Liver (tissue), 9 donors: ENCODE measurements around the gene IFI16. TPM values are rescaled to one million over a fixed set of nuclear protein-coding genes. Genes with fewer than 3 reads are reported as not detected.

Source experiments
- DNase-seq: peaks from one replicate; pipeline ENCODE4 v3.0.0-alpha.2; 2017; ENCODE audit warnings: low spot score
- H3K27ac ChIP-seq, 2 donors: one replicate each; pipeline ENCODE4 v1.7.0; 2013; ENCODE audit warnings: inconsistent platforms in 2 of 2, low read length in 2 of 2, control low read depth in 1 of 2, low read depth in 1 of 2, mild to moderate bottlenecking in 1 of 2
- H3K27me3 ChIP-seq, 4 donors: one replicate each; pipeline versions ENCODE4 v1.6.1 to v1.7.0; 2013; ENCODE audit warnings: low read length in 3 of 4, inconsistent platforms in 1 of 4, mild to moderate bottlenecking in 1 of 4, moderate library complexity in 1 of 4; ENCODE audit not compliant: control insufficient read depth in 4 of 4, insufficient read depth in 4 of 4
- H3K36me3 ChIP-seq, 4 donors: one replicate each; pipeline versions ENCODE4 v1.6.1 to v1.7.0; 2013; ENCODE audit warnings: low read length in 3 of 4, mild to moderate bottlenecking in 3 of 4, low read depth in 1 of 4, moderate library complexity in 1 of 4; ENCODE audit not compliant: control insufficient read depth in 4 of 4, insufficient read depth in 3 of 4
- H3K4me1 ChIP-seq, 4 donors: one replicate each; pipeline versions ENCODE4 v1.6.1 to v1.7.0; 2013; ENCODE audit warnings: low read length in 3 of 4, mild to moderate bottlenecking in 3 of 4, moderate library complexity in 1 of 4; ENCODE audit not compliant: control insufficient read depth in 4 of 4, insufficient read depth in 4 of 4
- H3K4me3 ChIP-seq, 3 donors: one replicate each; pipeline versions ENCODE4 v1.6.1 to v1.7.0; 2013; ENCODE audit warnings: low read length in 3 of 3, control low read depth in 1 of 3, low read depth in 1 of 3, mild to moderate bottlenecking in 1 of 3
- H3K9ac ChIP-seq, 2 donors: one replicate each; pipeline ENCODE4 v1.7.0; 2013; ENCODE audit warnings: low read length in 2 of 2, mild to moderate bottlenecking in 2 of 2, moderate library complexity in 2 of 2, control low read depth in 1 of 2, low read depth in 1 of 2
- H3K9me3 ChIP-seq, 4 donors: one replicate each; pipeline versions ENCODE4 v1.6.1 to v1.7.0; 2013; ENCODE audit warnings: low read length in 3 of 4; ENCODE audit not compliant: control insufficient read depth in 4 of 4
- EGR1 ChIP-seq, 2 donors: IDR thresholded peaks; 2 replicates each; pipeline ENCODE4 v1.6.1; 2016 to 2018; ENCODE audit warnings: antibody characterized with exemption in 2 of 2, low read depth in 2 of 2
- FOXA1 ChIP-seq: IDR thresholded peaks from 2 replicates; pipeline ENCODE4 v1.6.1; 2016; ENCODE audit warnings: antibody characterized with exemption
- FOXA2 ChIP-seq: IDR thresholded peaks from 2 replicates; pipeline ENCODE4 v1.6.1; 2016; ENCODE audit warnings: antibody characterized with exemption
- GABPA ChIP-seq, 2 donors: IDR thresholded peaks in 1 of 2; conservative IDR thresholded peaks in 1 of 2; 2 replicates each; pipeline ENCODE4 v1.6.1; 2016; ENCODE audit warnings: antibody characterized with exemption in 2 of 2, mild to moderate bottlenecking in 1 of 2, moderate library complexity in 1 of 2
- HNF4A ChIP-seq, 2 donors: conservative IDR thresholded peaks; 2 replicates each; pipeline ENCODE4 v1.6.1; 2016; ENCODE audit warnings: antibody characterized with exemption in 2 of 2, mild to moderate bottlenecking in 2 of 2
- HNF4G ChIP-seq: IDR thresholded peaks from 2 replicates; pipeline ENCODE4 v1.6.1; 2016; ENCODE audit warnings: antibody characterized with exemption
- JUND ChIP-seq, 2 donors: IDR thresholded peaks; 2 replicates each; pipeline ENCODE4 v1.6.1; 2016; ENCODE audit warnings: antibody characterized with exemption in 2 of 2
- NR2F2 ChIP-seq: IDR thresholded peaks from 2 replicates; pipeline ENCODE4 v1.6.1; 2016; ENCODE audit warnings: antibody characterized with exemption
- RAD21 ChIP-seq, 2 donors: IDR thresholded peaks; 2 replicates each; pipeline ENCODE4 v1.6.1; 2016; ENCODE audit warnings: antibody characterized with exemption in 2 of 2, mild to moderate bottlenecking in 2 of 2
- SP1 ChIP-seq: IDR thresholded peaks from 2 replicates; pipeline ENCODE4 v1.6.1; 2018; ENCODE audit warnings: antibody characterized with exemption, mild to moderate bottlenecking
- TAF1 ChIP-seq: conservative IDR thresholded peaks from 2 replicates; pipeline ENCODE4 v1.6.1; 2016; ENCODE audit warnings: antibody characterized with exemption, mild to moderate bottlenecking
- YY1 ChIP-seq: IDR thresholded peaks from 2 replicates; pipeline ENCODE4 v1.6.1; 2016; ENCODE audit warnings: antibody characterized with exemption, mild to moderate bottlenecking
- WGBS: extraction: QIAGEN DNeasy Blood & Tissue Kit; methylation state at CpG from one replicate; pipeline ENCODE4 v1.1.7; 2013; 5-methylcytosine and 5-hydroxymethylcytosine counted together
- polyA plus RNA-seq, 2 donors: library from polyadenylated mRNA; stranded (reverse) in 1 of 2; unstranded in 1 of 2; fragments of 200-250 nt in 1 of 2; fragments of >200 nt in 1 of 2; fragmentation: Nextera tagmentation in 1 of 2; extraction: Ambion mirVana in 1 of 2; gene quantifications; one replicate each; pipeline versions ENCODE4 v1.2.1 to v1.2.3, GENCODE V29; 2013 to 2015
- total RNA-seq, 2 donors: library from RNA; depleted of rRNA; stranded (reverse); fragments of >200 nt; gene quantifications; one replicate each; pipeline ENCODE4 v1.2.3, GENCODE V29; 2014
- TF ChIP-seq, protein P1 (sequence below): IDR thresholded peaks from 2 replicates; pipeline ENCODE4 v1.6.1; 2016; ENCODE audit warnings: antibody characterized with exemption
- TF ChIP-seq, protein P2 (sequence below): IDR thresholded peaks from 2 replicates; pipeline ENCODE4 v1.6.1; 2016; ENCODE audit warnings: antibody characterized with exemption
- TF ChIP-seq, protein P3 (sequence below): IDR thresholded peaks from 2 replicates; pipeline ENCODE4 v1.6.1; 2016; ENCODE audit warnings: antibody characterized with exemption, mild to moderate bottlenecking
- TF ChIP-seq, protein P4 (sequence below): IDR thresholded peaks from 2 replicates; pipeline ENCODE4 v1.6.1; 2016; ENCODE audit warnings: antibody characterized with exemption
- donor health status: healthy.
- donor health status: healthy.
- donor health status: healthy.
- donor health status: healthy.
- donor health status: healthy.

IFI16 gene
- total and polyA plus RNA-seq, 4 donors: 7.9 to 10.3 (median 9.0) TPM

DNA sequence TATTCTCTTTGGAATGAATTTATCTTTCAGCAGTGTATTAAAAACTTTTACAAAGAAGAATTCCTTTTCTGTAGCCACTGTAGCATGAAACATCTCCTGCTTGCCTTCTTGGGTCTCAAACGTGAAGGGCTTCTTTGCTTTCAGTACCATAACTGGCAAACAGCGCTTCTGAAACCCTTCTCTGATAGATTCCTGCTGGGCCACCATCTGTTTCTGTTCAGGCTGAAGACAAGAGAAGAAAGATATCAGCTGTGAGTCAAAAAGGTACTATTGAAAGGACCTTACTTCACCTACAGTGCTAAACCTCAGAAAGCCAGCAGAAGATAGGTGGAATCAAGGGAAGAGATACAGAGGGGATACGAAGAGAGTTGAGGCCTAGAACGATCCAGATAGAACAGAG is 56.4 kb downstream of the IFI16 start:
- no peaks in the 10 kb centered on the region for H3K27me3 ChIP-seq
- no peaks in the 10 kb centered on the region for H3K9me3 ChIP-seq
- TF ChIP-seq GABPA (IDR thresholded peaks at IDR 0.05 in 1 of 2, conservative IDR thresholded peaks at IDR 0.05 in 1 of 2) (no peak), HNF4G (no peak), JUND (IDR thresholded peaks at IDR 0.05) (no peak), SP1 (no peak), FOXA1 (no peak), EGR1 (IDR thresholded peaks at IDR 0.05; ENCODE audit: low read depth in 2 of 2) (no peak), RAD21 (IDR thresholded peaks at IDR 0.05) (no peak)
- TF ChIP-seq, protein P1, sequence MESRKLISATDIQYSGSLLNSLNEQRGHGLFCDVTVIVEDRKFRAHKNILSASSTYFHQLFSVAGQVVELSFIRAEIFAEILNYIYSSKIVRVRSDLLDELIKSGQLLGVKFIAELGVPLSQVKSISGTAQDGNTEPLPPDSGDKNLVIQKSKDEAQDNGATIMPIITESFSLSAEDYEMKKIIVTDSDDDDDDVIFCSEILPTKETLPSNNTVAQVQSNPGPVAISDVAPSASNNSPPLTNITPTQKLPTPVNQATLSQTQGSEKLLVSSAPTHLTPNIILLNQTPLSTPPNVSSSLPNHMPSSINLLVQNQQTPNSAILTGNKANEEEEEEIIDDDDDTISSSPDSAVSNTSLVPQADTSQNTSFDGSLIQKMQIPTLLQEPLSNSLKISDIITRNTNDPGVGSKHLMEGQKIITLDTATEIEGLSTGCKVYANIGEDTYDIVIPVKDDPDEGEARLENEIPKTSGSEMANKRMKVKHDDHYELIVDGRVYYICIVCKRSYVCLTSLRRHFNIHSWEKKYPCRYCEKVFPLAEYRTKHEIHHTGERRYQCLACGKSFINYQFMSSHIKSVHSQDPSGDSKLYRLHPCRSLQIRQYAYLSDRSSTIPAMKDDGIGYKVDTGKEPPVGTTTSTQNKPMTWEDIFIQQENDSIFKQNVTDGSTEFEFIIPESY: no peak
- TF ChIP-seq, protein P2, sequence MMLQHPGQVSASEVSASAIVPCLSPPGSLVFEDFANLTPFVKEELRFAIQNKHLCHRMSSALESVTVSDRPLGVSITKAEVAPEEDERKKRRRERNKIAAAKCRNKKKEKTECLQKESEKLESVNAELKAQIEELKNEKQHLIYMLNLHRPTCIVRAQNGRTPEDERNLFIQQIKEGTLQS: no peak
- WGBS: 88% methylated on average over 4 of the region's 4 CpGs
- no peak overlapping the region for H3K27ac ChIP-seq
- H3K4me3 ChIP-seq: no peak overlapping the region
- H3K4me1 ChIP-seq: no peaks in the 10 kb centered on the region
- H3K36me3 ChIP-seq: no peaks in the 10 kb centered on the region
- no peak overlapping the region for H3K9ac ChIP-seq
- no peak for DNase-seq

DNA sequence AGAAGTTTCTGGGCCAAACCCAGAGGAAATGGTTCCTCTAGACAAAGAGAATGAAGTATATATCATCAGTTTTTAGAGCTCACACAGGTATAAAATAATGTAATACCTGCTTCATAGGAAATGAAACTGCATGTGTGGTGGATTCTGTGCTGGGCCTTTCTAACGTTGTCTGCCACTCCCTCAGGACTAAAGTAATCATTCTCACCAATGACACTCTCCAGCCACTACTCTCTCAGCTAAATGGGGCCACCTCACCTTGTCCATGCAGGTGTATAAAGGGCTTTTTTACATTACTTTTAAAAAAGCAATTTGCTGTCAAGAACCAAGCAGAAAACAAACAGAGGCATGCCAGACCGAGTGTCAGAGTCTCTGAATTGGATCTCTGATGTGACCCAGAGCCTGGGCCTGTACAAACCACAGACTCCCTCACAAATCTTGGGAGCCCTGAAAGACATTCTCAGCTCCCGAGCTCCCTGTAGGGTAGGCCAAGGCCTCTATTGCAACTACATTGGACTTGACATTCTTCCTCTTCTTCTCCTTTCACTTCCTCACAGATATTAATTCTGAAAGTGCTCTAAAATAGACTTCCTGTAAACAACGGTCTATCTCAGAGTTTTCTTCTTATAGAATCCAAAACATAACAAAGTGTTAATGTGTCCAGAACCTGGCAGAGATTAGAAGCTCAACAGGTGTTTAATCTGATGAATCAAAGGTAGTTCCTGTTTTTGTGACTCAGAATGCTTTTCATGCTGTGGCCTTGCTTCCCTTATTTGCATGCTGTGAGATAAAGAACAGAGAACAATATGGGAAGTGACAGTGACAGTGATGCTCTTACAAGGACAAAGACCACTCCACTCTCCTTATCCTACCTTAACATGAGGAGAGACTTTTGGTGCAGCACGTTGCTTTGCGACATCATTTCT is 58.3 kb downstream of the IFI16 start:
- no peak for TF ChIP-seq JUND (IDR thresholded peaks at IDR 0.05)
- TF ChIP-seq FOXA1: no peak
- no peak for TF ChIP-seq EGR1 (IDR thresholded peaks at IDR 0.05; ENCODE audit: low read depth in 2 of 2)
- DNase-seq: no peak
- Histone ChIP-seq H3K27ac (no peak overlapping the region), H3K4me1 (no peaks in the 10 kb centered on the region), H3K4me3 (no peak overlapping the region), H3K27me3 (no peaks in the 10 kb centered on the region), H3K9ac (no peak overlapping the region), H3K9me3 (no peaks in the 10 kb centered on the region), H3K36me3 (no peaks in the 10 kb centered on the region)
- 56% methylated on average over 6 of the region's 6 CpGs for WGBS

DNA sequence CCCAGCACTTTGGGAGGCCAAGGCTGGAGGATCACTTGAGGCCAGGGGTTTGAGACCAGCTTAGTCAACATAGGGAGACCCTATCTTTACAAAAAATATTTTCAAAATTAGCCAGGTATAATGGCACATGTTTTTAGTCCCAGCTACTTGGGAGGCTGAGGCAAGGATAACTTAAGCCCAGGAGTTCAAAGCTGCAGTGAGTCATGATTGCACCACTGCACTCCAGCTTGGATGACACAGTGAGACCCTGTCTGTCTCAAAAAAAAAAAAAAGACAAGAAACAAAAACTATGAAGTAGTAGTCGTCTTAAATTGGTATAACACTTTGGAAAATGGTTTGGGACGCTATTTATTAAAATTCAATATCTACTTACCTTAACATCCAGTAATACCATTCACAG is 59.2 kb downstream of the IFI16 start:
- Histone ChIP-seq H3K4me3 (no peak overlapping the region), H3K9me3 (no peaks in the 10 kb centered on the region), H3K9ac (no peak overlapping the region), H3K4me1 (no peaks in the 10 kb centered on the region), H3K27ac (no peak overlapping the region), H3K27me3 (no peaks in the 10 kb centered on the region), H3K36me3 (no peaks in the 10 kb centered on the region)
- WGBS: 77% methylated on average over 2 of the region's 2 CpGs
- DNase-seq: no peak
- no peak for TF ChIP-seq HNF4A (conservative IDR thresholded peaks at IDR 0.05)
- no peak for TF ChIP-seq SP1
- TF ChIP-seq YY1: no peak
- TF ChIP-seq JUND (IDR thresholded peaks at IDR 0.05): no peak
- TF ChIP-seq, protein P3, sequence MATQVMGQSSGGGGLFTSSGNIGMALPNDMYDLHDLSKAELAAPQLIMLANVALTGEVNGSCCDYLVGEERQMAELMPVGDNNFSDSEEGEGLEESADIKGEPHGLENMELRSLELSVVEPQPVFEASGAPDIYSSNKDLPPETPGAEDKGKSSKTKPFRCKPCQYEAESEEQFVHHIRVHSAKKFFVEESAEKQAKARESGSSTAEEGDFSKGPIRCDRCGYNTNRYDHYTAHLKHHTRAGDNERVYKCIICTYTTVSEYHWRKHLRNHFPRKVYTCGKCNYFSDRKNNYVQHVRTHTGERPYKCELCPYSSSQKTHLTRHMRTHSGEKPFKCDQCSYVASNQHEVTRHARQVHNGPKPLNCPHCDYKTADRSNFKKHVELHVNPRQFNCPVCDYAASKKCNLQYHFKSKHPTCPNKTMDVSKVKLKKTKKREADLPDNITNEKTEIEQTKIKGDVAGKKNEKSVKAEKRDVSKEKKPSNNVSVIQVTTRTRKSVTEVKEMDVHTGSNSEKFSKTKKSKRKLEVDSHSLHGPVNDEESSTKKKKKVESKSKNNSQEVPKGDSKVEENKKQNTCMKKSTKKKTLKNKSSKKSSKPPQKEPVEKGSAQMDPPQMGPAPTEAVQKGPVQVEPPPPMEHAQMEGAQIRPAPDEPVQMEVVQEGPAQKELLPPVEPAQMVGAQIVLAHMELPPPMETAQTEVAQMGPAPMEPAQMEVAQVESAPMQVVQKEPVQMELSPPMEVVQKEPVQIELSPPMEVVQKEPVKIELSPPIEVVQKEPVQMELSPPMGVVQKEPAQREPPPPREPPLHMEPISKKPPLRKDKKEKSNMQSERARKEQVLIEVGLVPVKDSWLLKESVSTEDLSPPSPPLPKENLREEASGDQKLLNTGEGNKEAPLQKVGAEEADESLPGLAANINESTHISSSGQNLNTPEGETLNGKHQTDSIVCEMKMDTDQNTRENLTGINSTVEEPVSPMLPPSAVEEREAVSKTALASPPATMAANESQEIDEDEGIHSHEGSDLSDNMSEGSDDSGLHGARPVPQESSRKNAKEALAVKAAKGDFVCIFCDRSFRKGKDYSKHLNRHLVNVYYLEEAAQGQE: no peak
- TF ChIP-seq, protein P4, sequence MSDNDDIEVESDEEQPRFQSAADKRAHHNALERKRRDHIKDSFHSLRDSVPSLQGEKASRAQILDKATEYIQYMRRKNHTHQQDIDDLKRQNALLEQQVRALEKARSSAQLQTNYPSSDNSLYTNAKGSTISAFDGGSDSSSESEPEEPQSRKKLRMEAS: no peak
- TF ChIP-seq NR2F2: no peak
- no peak for TF ChIP-seq FOXA2
- no peak for TF ChIP-seq RAD21 (IDR thresholded peaks at IDR 0.05)
- TF ChIP-seq, protein P1: no peak
- no peak for TF ChIP-seq TAF1
- TF ChIP-seq GABPA (IDR thresholded peaks at IDR 0.05 in 1 of 2, conservative IDR thresholded peaks at IDR 0.05 in 1 of 2): no peak
